Activated T-helper 2 cell treated with anti-CD3 and anti-CD28 coated beads, Interferon-gamma antibody, Interleukin-2, Interleukin-4, amounts not matched to agents 10 μg/mL and 5 μg/mL and 100 μg/mL, durations not matched to agents 14 hours and 24 hours and 36 hours (primary cell): ENCODE data around the gene FGD2. TPM values are rescaled to one million over a fixed set of nuclear protein-coding genes. Genes with fewer than 3 reads are reported as not detected.
A peak's percentile ranks its signal among the peaks of the same experiment; 100 is the strongest.

ENCODE experiments used
- DNase-seq: peaks from one replicate; pipeline ENCODE4 v3.0.0; 2021; ENCODE audit warnings: low spot score
- H3K27ac Mint-ChIP-seq: one replicate; pipeline ENCODE4 v1.8.0; 2021; ENCODE audit warnings: mixed read lengths
- H3K27me3 Mint-ChIP-seq: one replicate; pipeline ENCODE4 v1.8.0; 2021; ENCODE audit warnings: low read depth, mixed read lengths
- H3K36me3 Mint-ChIP-seq: one replicate; pipeline ENCODE4 v1.8.0; 2021; ENCODE audit warnings: low read depth, mixed read lengths
- H3K4me1 Mint-ChIP-seq: one replicate; pipeline ENCODE4 v1.8.0; 2021; ENCODE audit warnings: low read depth, mixed read lengths
- H3K4me3 Mint-ChIP-seq: one replicate; pipeline ENCODE4 v1.8.0; 2021; ENCODE audit warnings: low read depth, mild to moderate bottlenecking, moderate library complexity, mixed read lengths
- H3K9me3 Mint-ChIP-seq: one replicate; pipeline ENCODE4 v1.8.0; 2021; ENCODE audit warnings: mixed read lengths
- intact Hi-C: fragments of 100-400 bp; cut with micrococcal nuclease; formaldehyde crosslinking; loops from one replicate; pipeline ENCODE4 v1.15.1; 2023
- total RNA-seq: library from RNA; stranded (reverse); gene quantifications from 2 replicates; pipeline ENCODE4 v1.2.3, GENCODE V29; 2022

Gene FGD2
- total RNA-seq, 1 donor from 2014 or later = 0.64 TPM

DNA sequence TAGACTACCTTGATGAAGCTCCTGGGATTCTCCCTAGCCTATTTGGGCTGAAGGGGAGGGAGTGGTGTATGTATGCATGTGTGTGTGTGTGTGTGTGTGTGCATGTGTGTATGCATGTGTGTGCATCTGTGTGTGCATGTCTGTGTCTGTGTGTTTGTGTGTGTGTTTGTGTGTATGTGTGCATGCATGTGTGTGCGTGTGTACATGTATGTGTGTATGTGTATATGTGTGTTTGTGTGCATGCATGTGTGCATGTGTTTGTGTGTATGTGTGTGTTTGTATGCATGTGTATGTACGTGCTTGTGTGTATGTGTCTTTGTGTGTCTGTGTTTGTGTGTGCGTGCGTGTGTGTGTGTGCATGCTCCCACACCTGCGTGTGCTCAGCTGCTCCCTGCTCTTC is 15.4 kb downstream of the FGD2 start:
- intact Hi-C loops = no loop called here
- Mint-ChIP-seq H3K9me3 (no peaks in the 10 kb centered on the region), H3K27me3 (no peaks in the 10 kb centered on the region), H3K4me1 (peaks cover 61% of the 10 kb centered on the region), H3K4me3 (no peak overlapping the region), H3K36me3 (no peaks in the 10 kb centered on the region), H3K27ac (no peak overlapping the region)
- DNase-seq = no peak

DNA sequence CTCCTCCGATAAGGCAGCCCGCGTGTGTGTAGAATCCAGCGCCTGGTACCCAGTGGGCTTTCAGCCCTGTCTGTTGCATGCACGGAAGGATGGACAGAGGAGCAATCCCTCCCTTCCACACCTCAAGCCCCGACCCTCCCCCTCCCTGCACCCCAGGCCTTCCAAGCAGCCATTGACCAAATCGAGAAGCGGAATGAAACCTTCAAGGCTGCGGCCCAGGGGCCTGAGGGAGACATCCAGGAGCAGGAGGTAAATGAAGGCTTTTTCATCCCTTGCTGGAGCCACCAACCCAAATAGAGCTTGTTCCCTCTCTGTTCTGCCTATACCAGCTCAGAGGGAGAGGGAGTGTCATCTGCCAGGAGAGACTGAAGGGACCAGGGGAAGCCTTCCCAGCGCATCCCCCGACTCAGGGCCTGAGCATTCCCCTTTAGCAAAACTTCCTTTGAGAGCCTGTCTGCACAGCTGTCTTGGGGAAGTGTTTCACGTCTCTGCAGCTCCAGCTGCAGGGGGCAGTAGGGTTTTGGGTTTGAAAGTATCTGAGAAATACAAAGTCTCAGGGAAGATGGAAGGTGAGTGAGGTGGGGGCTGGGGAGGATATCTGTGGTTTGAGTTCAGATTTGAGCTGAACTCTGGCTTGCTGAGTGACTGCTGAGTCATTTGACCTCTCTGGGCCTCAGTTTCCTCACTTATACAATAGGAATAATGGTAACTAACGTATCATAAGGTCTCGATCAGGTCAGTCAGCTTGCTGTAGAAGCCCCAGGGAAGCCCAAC is 16.1 kb downstream of the FGD2 start:
- peak; percentile 71 for DNase-seq
- peaks cover 66% of the 10 kb centered on the region for H3K4me1 Mint-ChIP-seq
- H3K9me3 Mint-ChIP-seq = no peaks in the 10 kb centered on the region
- H3K4me3 Mint-ChIP-seq = no peak overlapping the region
- no peaks in the 10 kb centered on the region for H3K27me3 Mint-ChIP-seq
- no peaks in the 10 kb centered on the region for H3K36me3 Mint-ChIP-seq
- intact Hi-C loops = no loop called here
- H3K27ac Mint-ChIP-seq = peak overlapping the region; percentile 22

DNA sequence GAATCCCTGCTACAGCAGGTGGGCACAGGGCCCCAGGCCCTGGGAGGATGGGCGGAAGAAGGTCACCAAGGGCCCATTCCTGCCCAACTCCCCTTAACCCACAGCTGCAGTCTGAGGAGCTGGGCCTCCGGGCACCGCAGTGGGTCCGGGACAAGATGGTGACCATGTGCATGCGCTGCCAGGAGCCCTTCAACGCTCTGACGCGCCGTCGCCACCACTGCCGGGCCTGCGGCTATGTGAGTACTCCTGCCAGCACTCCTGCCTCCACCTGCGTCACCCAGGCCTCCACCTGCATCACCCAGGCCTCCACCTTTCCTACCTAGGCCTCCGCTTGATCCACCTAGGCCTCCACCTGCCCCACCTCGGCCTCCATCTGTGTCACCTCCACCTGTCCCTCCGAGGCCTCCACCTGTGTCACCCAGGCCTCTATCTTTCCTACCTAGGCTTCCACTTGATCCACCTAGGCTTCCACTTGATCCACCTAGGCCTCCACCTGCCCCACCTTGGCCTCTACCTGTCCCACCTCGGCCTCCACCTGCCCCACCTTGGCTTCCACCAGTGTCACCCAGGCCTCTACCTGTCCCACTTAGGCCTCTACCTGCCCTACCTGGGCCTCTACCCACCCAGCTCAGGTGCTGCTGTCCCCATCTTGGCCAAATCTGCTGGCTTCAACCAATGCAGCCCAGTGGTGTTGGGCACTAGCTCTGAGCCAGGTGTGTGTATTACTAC is 16.8 kb downstream of the FGD2 start:
- DNase-seq = no peak
- H3K27me3 Mint-ChIP-seq = no peaks in the 10 kb centered on the region
- H3K4me3 Mint-ChIP-seq = no peak overlapping the region
- H3K9me3 Mint-ChIP-seq = no peaks in the 10 kb centered on the region
- H3K36me3 Mint-ChIP-seq = no peaks in the 10 kb centered on the region
- intact Hi-C loops = no loop called here
- peak overlapping the region; percentile 35 for H3K27ac Mint-ChIP-seq
- peaks cover 66% of the 10 kb centered on the region for H3K4me1 Mint-ChIP-seq

DNA sequence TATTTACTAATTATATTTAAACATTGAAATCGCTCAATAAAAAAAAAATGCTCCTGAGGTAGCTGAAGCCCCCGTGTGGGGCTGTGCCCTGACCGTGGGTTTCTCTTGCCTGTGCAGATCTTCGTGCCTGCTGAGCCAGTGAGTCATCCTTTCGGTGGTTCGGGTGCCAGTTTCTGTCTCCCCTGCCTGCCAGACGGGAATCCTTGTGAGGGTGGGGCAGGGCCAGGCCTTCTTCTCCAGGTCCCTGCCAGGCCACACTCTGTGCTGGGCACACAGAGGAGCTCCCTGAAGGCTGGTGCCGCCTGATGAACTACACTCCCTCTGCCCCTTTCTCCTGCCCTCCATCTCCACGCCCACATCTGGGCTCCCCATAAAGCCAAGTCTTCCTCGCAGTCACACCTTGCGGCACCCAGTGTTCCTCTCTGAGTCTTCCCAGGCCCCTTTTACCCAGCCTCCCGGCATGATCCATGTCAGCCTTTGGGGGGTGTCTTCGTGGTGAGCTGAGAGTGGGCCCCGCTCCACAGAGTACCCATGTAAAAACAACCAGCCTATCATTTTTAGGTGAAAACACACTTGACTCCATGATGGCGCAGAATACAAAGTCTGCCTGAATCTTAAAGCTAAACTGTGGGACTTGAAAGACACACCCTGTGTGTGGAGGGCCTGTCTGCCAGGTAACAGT is 19.3 kb downstream of the FGD2 start:
- no peak for DNase-seq
- intact Hi-C loops = no loop called here
- H3K4me3 Mint-ChIP-seq = no peak overlapping the region
- peaks cover 57% of the 10 kb centered on the region for H3K4me1 Mint-ChIP-seq
- H3K27me3 Mint-ChIP-seq = no peaks in the 10 kb centered on the region
- peak overlapping the region; percentile 65 for H3K27ac Mint-ChIP-seq
- no peaks in the 10 kb centered on the region for H3K9me3 Mint-ChIP-seq
- H3K36me3 Mint-ChIP-seq = peaks cover 3% of the 10 kb centered on the region

DNA sequence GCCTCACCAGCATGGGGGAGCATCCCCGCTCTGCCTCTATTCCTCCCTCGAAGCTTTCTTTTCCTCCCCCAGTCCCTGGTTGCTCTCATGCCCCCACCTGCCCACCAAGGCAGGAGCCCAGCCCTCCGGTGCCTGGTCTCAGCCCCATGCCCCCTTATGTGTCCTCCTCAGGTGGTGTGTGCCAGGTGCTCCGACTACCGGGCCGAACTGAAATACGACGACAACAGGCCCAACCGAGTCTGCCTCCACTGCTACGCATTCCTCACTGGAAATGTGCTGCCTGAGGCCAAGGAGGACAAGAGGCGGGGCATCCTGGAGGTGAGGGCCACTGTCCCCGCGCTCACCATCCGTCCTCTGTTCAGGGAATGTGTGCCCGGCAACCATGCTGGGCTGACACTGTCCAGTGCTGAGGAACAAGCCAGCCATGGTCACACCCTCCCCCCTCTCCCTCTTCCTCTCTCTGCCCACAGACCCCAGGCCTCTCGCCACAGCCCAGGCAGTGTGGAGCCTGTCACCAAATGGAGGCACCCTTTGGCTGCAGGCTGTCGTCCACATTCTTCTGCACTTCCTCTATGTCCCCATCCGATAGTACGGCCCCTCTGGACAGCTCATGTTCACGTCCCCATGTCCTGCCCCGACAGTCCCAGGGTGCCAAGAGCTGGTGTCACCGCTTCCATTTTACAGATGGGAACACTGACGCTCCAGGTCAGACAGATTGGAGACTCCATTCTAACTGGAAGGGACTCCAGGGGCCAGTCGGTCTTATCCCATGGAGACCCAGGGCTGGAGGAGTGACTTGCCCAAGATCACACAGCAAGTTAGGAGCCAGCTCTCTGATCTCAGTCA is 20.4 kb downstream of the FGD2 start:
- Mint-ChIP-seq H3K4me1 (peaks cover 61% of the 10 kb centered on the region), H3K4me3 (no peak overlapping the region), H3K27ac (peak overlapping the region; percentile 36), H3K9me3 (peaks cover 8% of the 10 kb centered on the region), H3K27me3 (no peaks in the 10 kb centered on the region), H3K36me3 (peaks cover 6% of the 10 kb centered on the region)
- no peak for DNase-seq
- intact Hi-C loops = no loop called here

DNA sequence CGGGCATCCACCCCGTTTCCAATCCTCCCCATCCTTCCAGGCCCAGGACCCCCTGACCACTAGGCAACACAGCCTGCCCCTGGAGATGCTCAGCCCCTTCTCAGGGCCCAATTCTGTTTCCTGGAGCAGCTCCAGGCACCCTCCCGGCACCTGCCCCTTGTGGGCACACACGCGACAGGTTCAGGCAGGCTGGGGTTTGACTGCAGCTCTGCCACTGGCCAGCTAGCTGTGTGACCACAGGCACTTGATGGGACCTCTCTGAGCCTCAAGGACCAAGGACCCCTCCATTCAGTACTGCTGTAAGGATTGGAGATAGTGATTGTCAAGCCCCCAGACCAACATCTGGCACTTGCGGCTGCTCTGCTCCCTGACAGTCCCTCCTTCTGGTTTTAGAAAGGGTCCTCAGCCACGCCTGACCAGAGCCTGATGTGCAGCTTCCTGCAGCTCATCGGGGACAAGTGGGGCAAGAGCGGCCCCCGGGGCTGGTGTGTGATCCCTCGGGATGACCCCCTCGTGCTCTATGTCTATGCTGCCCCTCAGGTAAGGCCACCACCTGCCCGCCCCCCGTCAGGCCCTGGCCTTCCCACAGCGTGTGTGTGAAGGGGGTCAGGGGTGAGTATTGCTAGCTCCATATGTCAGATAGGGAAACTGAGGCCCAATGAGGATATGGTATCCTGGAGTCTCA is 21.7 kb downstream of the FGD2 start:
- intact Hi-C loops = no loop called here
- Mint-ChIP-seq H3K9me3 (peaks cover 9% of the 10 kb centered on the region), H3K4me1 (peaks cover 52% of the 10 kb centered on the region), H3K27ac (no peak overlapping the region), H3K27me3 (no peaks in the 10 kb centered on the region), H3K36me3 (peaks cover 9% of the 10 kb centered on the region), H3K4me3 (no peak overlapping the region)
- no peak for DNase-seq

DNA sequence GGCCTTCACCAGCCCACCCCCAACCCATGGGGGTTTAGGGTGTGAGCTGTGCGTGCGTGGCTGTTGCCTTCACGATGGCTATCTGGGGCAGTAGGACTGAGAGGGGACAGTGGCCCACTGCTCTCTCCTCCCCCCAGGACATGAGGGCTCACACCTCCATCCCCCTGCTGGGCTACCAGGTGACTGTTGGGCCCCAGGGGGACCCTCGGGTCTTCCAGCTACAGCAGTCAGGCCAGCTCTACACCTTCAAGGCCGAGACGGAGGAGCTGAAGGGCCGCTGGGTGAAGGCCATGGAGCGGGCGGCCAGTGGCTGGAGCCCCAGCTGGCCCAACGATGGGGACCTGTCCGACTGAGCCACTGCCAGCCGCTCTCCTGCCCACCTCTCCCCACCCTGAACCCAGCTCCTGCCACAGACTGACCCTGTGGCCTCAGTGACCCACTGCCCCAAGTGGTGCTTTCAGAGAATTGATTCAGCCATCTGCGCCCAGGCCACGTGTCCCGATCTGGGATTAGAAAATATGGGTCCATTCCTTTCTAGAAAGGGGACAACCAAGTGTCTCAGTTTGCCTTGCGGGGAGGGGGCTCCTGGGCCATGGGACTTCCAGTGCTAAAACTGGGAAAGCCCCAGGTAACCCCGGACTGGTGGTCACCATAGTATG is 22.5 kb downstream of the FGD2 start:
- H3K36me3 Mint-ChIP-seq = peaks cover 12% of the 10 kb centered on the region
- H3K27me3 Mint-ChIP-seq = no peaks in the 10 kb centered on the region
- intact Hi-C loops = no loop called here
- H3K4me1 Mint-ChIP-seq = peaks cover 50% of the 10 kb centered on the region
- peaks cover 9% of the 10 kb centered on the region for H3K9me3 Mint-ChIP-seq
- no peak overlapping the region for H3K27ac Mint-ChIP-seq
- DNase-seq = no peak
- no peak overlapping the region for H3K4me3 Mint-ChIP-seq

DNA sequence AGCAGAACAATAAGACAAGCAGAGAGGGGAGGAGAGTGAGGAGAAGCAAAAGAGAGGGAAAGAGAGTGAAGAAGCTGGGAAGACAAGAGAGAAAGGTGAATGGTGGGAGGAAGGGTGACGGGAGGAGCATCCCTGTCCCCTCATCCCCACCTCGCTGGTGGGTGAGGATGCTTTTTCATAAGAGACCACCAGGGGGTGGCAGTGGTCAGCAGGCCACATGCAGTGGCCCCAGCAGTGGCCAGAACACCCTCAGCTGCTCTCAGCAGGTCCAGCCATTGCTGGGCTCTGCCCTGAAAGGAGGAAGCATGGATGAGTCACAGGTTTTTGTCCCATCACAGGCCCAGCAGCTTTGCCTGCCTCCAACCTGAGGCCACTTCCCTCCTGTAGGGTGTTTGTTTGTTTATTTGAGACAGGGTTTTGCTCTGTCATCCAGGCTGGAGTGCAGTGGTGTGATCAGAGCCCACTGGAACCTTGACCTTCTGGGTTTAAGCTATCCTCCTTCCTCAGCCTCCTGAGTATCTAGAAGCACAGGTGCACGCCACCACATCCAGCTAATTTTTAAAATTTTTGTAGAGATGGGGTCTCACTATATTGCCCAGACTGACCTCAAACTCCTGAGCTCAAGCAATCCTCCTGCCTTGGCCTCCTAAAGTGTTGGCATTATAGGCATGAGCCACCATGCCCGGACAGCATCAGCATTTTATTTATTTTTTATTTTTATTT is 24.0 kb downstream of the FGD2 start:
- no peaks in the 10 kb centered on the region for H3K27me3 Mint-ChIP-seq
- intact Hi-C loops = loop anchor here (1.0 kb wide), 2 partner anchors 21 to 143 kb away; no protein-coding TSS in a partner anchor
- H3K4me3 Mint-ChIP-seq = no peak overlapping the region
- peak overlapping the region; percentile 56 for H3K27ac Mint-ChIP-seq
- peaks cover 9% of the 10 kb centered on the region for H3K9me3 Mint-ChIP-seq
- peaks cover 53% of the 10 kb centered on the region for H3K4me1 Mint-ChIP-seq
- H3K36me3 Mint-ChIP-seq = peaks cover 12% of the 10 kb centered on the region
- DNase-seq = peak; percentile 33

DNA sequence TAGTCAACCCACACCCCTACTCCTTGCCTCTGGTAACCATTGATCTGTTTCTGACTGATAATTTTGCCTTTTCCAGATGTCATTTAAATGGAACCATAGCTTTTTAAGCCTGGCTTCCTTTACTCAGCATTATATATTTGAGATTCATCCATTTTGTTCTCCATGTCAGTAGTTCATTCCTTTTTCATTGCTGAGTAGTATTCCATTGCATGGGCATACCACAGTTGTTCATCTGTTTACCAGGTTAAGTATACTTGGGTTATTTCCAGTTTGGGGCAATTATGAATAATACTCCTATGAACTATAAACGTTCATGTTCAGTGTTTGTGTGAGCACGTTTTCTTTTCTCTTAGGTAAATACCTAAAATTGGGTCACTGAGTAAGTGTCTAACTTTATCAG is 25.1 kb downstream of the FGD2 start:
- intact Hi-C loops = no loop called here
- DNase-seq = no peak
- no peaks in the 10 kb centered on the region for H3K27me3 Mint-ChIP-seq
- H3K27ac Mint-ChIP-seq = peak overlapping the region; percentile 71
- H3K4me1 Mint-ChIP-seq = peaks cover 51% of the 10 kb centered on the region
- H3K36me3 Mint-ChIP-seq = peaks cover 12% of the 10 kb centered on the region
- no peak overlapping the region for H3K4me3 Mint-ChIP-seq
- H3K9me3 Mint-ChIP-seq = peaks cover 9% of the 10 kb centered on the region

DNA sequence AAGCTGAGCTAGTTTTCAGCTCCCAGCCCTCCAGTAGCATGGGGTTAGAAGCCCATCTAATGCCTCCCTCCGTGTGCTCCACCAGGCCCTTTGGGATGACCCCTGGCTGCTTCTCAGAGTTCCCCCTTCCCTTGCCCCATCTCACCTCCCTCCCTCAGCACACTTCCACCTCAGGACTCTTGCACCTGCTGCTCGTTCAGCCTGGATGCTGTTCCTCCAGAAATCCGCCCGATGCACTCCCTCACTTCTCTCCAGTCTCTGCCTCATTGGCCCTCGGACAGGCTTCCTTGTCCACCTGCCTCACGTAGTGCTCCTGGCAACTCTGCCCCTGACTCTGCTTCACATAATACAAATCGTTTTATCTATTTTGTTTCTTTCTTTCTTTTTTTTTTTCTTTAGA is 26.8 kb downstream of the FGD2 start:
- no peak for DNase-seq
- intact Hi-C loops = no loop called here
- Mint-ChIP-seq H3K36me3 (peaks cover 12% of the 10 kb centered on the region), H3K4me1 (peaks cover 45% of the 10 kb centered on the region), H3K27me3 (no peaks in the 10 kb centered on the region), H3K27ac (peak overlapping the region; percentile 95), H3K9me3 (peaks cover 9% of the 10 kb centered on the region), H3K4me3 (no peak overlapping the region)

DNA sequence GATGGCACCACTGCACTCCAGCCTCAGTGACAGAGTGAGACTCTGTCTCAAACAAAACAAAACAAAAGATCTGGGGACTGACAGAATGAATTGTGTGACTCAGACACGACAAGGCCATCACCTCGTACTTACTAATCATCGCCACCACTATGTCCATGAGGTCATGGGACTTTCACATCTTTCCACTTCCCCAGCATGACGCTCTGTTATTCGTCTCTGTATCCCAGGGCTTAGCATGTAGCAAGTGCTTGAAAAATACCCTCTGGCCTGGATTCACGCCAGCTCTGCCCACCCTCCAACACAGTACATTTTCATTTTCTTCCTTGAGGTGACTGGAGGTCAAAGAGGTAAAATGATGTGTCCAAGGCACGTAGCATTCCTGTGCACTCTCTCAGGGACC is 27.8 kb downstream of the FGD2 start:
- H3K27me3 Mint-ChIP-seq = no peaks in the 10 kb centered on the region
- intact Hi-C loops = loop anchor here (1.0 kb wide), 3 partner anchors 8 to 140 kb away; no protein-coding TSS in a partner anchor

More for the DNA sequence above, 27.8 kb downstream of the FGD2 start:
- Mint-ChIP-seq H3K4me1 (peaks cover 50% of the 10 kb centered on the region), H3K9me3 (peaks cover 9% of the 10 kb centered on the region), H3K36me3 (peaks cover 12% of the 10 kb centered on the region), H3K27ac (peak overlapping the region; percentile 95), H3K4me3 (no peak overlapping the region)
- no peak for DNase-seq
